HG02798 (cell line): ENCODE data around the gene INPPL1.

Experiments
- ATAC-seq: cut with Tn5 transposase; IDR thresholded peaks from one replicate; pipeline ENCODE4 v1.9.1; 2021; ENCODE audit warnings: mild to moderate bottlenecking; ENCODE audit not compliant: unreplicated experiment, poor library complexity

Gene INPPL1

GRCh38 chr11:72229925-72230763 is 5.6 kb downstream of the INPPL1 start:
- no peak for ATAC-seq

GRCh38 chr11:72230764-72231365 is 6.3 kb downstream of the INPPL1 start:
- no peak for ATAC-seq

GRCh38 chr11:72231396-72232259 is 7.1 kb downstream of the INPPL1 start:
- ATAC-seq, result no peak

GRCh38 chr11:72232260-72233055 is 7.9 kb downstream of the INPPL1 start:
- ATAC-seq, result no peak

GRCh38 chr11:72233056-72233772 is 8.6 kb downstream of the INPPL1 start:
- no peak for ATAC-seq

- ATAC-seq, result no peak
These were observed 9.4 kb downstream of the INPPL1 start for GRCh38 chr11:72233773-72234513.

- no peak for ATAC-seq
These were observed 9.9 kb downstream of the INPPL1 start for GRCh38 chr11:72234514-72234830.

GRCh38 chr11:72234920-72235319 is 10.4 kb downstream of the INPPL1 start:
- ATAC-seq, result no peak

- no peak for ATAC-seq
These were observed 10.9 kb downstream of the INPPL1 start for GRCh38 chr11:72235351-72236057.

- no peak for ATAC-seq
These were observed 11.6 kb downstream of the INPPL1 start for GRCh38 chr11:72236083-72236697.

GRCh38 chr11:72236774-72237111 is 12.2 kb downstream of the INPPL1 start:
- no peak for ATAC-seq

GRCh38 chr11:72237112-72237931 is 12.8 kb downstream of the INPPL1 start:
- no peak for ATAC-seq

- peak; percentile 45 for ATAC-seq
These were observed 13.5 kb downstream of the INPPL1 start for GRCh38 chr11:72238040-72238450.

- ATAC-seq, result no peak
These were observed 14.1 kb downstream of the INPPL1 start for GRCh38 chr11:72238492-72239312.

- no peak for ATAC-seq
These were observed 14.8 kb downstream of the INPPL1 start for GRCh38 chr11:72239313-72239848.

- no peak for ATAC-seq
These were observed 15.4 kb downstream of the INPPL1 start for GRCh38 chr11:72239849-72240460.
